ENCODE measurements around the gene LSR. TPM values are rescaled to one million over a fixed set of nuclear protein-coding genes. Genes with fewer than 3 reads are reported as not detected.

LSR gene
- total and polyA plus RNA-seq, 12 donors: 8.2 to 106 (median 58.7) TPM

- Histone ChIP-seq H3K27ac (peak overlapping the region in 2 of 5 donors; percentile 89 to 97), H3K4me1 (replicated peaks in 1 of 2) (peaks cover 5 to 20% of the 10 kb centered on the region in 2 donors), H3K4me3 (peak overlapping the region in 1 of 4 donors; percentile 69), H3K36me3 (replicated peaks in 1 of 2) (no peaks in the 10 kb centered on the region), H3K9me3 (replicated peaks in 1 of 3) (no peaks in the 10 kb centered on the region), H3K27me3 (peaks cover 6% of the 10 kb centered on the region)
- intact Hi-C loops (cut with DNase I): no loop called here
- TF ChIP-seq POLR2A (IDR thresholded peaks at IDR 0.05) (no peak), CTCF (IDR thresholded peaks at IDR 0.05) (no peak)
- 62 to 73% (median 64%) methylated on average over 13 to 34 of the region's 34 CpGs for WGBS, 4 donors
- DNase-seq: peak in 1 of 7 donors; percentile 31
Measured at GRCh38 chr19:35249848-35250711, 1.3 kb downstream of the LSR start.

GRCh38 chr19:35251456-35251855 is 2.7 kb downstream of the LSR start:
- H3K27me3 ChIP-seq: peaks cover 6% of the 10 kb centered on the region
- H3K36me3 ChIP-seq (replicated peaks in 1 of 2): no peaks in the 10 kb centered on the region
- no peak overlapping the region for H3K4me3 ChIP-seq
- no peaks in the 10 kb centered on the region for H3K9me3 ChIP-seq (replicated peaks in 1 of 3)
- DNase-seq: peak in 1 of 7 donors; percentile 15
- H3K27ac ChIP-seq: no peak overlapping the region
- intact Hi-C loops (cut with DNase I): no loop called here
- no peak for TF ChIP-seq POLR2A (IDR thresholded peaks at IDR 0.05)
- TF ChIP-seq CTCF (IDR thresholded peaks at IDR 0.05): no peak
- WGBS, 4 donors: 83 to 97% (median 90%) methylated on average over 2 of the region's 2 CpGs
- peaks cover 5 to 33% of the 10 kb centered on the region in 2 donors for H3K4me1 ChIP-seq (replicated peaks in 1 of 2)

- no peak for TF ChIP-seq POLR2A (IDR thresholded peaks at IDR 0.05)
- no peak for TF ChIP-seq CTCF (IDR thresholded peaks at IDR 0.05)
- no peak overlapping the region for H3K4me3 ChIP-seq
- H3K36me3 ChIP-seq (replicated peaks in 1 of 2): no peaks in the 10 kb centered on the region
- intact Hi-C loops (cut with DNase I): no loop called here
- no peaks in the 10 kb centered on the region for H3K9me3 ChIP-seq (replicated peaks in 1 of 3)
- peaks cover 5 to 26% of the 10 kb centered on the region in 2 donors for H3K4me1 ChIP-seq (replicated peaks in 1 of 2)
- peak in 2 of 7 donors; percentile 13 to 24 for DNase-seq
- no peak overlapping the region for H3K27ac ChIP-seq
- H3K27me3 ChIP-seq: peaks cover 6% of the 10 kb centered on the region
- 86 to 89% (median 87%) methylated on average over 6 to 9 of the region's 9 CpGs for WGBS, 4 donors
Measured at GRCh38 chr19:35253316-35254286, 4.8 kb downstream of the LSR start.
